8988T (cell line): ENCODE data around the gene ALLC.
"Not testable (repeated sequence)": the region's sequence is repeated elsewhere in the genome, so short reads cannot be mapped to it uniquely, and the experiment has no call there.

Source experiments
- DNase-seq: peaks from one replicate; pipeline ENCODE4 v3.0.0; 2011

Gene ALLC

DNA sequence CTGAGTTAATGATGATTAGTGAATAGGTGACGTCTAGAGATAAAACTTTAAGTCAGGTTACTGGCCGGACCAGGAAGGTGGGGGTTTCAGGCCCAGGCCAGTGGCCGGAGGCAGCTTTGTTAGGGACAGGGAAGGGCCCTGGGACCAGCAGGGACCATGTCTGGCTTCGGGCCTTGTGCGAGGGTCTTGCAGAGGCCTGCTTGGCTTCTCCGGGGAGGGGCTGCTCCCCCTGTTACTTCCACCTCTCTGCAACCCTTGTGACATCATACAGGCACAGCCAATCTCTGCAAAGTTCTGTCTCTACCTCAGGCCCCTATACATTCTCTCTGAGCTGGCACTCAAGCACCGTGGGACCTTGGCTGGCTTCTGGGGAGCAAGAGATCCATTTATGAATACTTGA is at the start of gene ALLC:
Gene ALLC (plus strand): TSS at position 320 of the 400 bp plus-strand sequence. CDS start 12,958 bp downstream, outside the sequence.
- DNase-seq = no peak

- DNase-seq = no peak
Measured at GRCh38 chr2:3608373-3609278, 49.4 kb upstream of the ALLC start.

DNA sequence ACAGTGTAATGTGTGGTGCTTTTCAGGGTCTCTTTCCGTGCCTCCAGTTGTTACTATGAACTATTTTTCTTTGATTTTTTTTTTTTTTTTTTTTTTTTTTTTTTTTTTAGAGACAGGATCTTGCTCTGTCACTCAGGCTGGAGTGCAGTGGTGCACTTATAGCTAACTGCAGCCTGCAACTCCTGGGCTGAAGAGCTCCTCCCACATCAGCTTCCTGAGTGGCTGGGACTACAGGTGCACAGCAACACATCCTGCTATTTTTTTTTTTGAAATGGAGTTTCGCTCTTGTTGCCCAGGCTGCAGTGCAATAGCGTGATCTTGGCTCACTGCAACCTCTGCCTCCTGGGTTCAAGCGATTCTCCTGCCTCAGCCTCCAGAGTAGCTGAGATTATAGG is 48.7 kb upstream of the ALLC start:
- not testable (repeated sequence) for DNase-seq

- DNase-seq = no peak
Measured at GRCh38 chr2:3610415-3610814, 47.6 kb upstream of the ALLC start.

GRCh38 chr2:3610881-3611505 is 47.0 kb upstream of the ALLC start:
- no peak for DNase-seq

DNA sequence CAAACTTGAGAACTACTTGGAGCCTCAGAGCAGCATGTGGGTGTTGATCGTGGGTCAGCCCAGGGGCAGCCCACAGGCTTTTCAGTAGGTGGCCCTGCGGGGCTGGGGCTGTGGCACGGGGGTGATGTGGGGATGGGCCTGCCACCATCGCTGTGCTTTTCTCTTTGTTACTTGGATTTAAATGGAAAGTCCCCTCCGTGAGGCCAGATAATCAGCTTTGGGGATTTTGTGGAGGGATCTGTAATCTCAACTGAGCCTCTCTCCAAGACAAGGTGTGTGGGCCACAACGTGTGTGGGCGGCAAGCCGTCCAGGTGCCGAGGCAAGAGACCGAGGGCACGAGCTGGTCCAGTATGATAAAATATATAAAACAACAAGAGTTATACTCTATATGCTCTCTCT is 46.4 kb upstream of the ALLC start:
- DNase-seq = no peak

DNA sequence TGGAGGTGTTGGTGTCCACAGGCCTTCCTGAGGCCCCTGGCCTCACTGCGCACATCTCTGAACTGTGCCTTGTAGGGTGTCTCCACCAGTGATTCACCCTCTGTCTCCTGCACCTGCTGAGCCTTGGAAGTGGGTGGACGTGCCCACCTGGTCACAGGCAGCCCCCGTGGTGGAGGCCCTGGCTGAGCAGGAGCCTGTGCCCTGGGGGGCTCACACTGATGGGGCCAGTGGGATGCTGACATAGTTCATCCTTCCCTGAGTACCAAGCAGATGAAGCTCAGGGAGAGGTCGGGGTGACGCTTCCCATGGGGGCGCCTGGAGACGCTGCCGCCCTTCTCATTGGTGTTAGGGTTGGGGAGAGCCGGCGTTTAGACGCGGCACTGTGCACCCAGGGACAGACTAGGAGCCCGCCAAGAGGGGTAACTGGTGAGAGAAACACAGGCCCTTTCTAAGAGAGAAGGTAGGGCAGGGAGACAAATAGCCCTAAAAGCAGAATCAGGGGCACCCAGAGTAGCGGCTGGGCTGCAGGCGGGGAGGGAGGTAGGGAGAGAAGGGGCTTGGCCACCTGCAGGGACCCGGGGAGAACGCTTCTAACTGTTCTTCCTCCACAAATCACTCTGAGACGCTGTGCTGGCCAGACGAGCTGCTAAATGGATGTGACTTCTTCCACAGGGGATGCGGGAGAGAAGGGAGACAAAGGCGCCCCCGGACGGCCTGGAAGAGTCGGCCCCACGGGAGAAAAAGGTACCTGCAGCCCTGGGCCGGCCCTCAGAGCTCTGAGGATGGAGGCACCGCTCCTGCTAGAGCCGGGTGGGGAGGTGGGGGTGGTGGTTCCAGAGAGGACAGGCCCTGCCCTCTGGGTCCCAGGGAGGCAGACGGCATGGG is 45.1 kb upstream of the ALLC start:
- DNase-seq = no peak

- DNase-seq = no peak
Measured at GRCh38 chr2:3613524-3613905, 44.5 kb upstream of the ALLC start.

DNA sequence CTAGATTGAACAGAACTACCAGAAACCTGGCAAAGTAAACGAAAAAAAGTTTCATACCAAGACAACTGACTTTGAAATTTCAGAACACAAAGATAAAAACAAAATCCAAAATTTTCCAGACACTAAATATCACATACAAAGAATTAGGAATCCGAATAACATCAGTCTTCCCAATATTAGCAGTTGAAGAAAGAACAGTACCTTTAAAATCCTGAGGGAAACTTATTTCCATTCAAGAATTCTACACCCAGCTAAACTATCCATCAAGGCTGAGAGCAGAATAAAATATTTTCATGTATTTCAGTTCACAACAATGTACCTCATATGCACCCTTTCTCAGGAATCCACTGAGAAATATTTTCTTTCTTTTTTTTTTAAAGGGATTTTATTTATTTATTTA is 43.3 kb upstream of the ALLC start:
- DNase-seq = not testable (repeated sequence)

- DNase-seq = not testable (repeated sequence)
Measured at GRCh38 chr2:3615541-3616200, 42.3 kb upstream of the ALLC start.

DNA sequence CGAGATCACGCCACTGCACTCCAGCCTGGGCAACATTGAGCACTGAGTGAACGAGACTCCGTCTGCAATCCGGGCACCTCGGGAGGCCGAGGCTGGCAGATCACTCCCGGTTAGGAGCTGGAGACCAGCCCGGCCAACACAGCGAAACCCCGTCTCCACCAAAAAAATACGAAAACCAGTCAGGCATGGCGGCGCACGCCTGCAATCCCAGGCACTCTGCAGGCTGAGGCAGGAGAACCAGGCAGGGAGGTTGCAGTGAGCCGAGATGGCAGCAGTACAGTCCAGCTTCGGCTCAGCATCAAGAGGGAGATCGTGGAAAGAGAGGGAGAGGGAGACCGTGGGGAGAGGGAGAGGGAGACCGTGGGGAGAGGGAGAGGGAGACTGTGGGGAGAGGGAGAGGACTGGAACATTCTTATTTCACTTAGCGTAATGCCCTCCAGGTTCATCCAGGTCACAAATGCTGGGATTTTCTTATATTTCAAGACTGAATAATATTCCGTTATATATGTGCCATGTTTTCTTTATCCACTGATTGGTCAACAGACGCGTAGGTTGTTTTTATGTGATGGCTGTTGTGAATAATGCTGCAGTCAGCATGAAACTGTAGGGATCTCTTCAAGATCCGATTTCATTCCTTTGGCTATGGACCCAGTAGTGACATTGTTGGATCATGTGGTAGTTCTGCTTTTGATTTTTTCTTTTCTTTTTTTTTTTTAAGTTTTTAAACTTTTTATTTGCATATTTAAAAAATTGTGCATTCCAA is 41.4 kb upstream of the ALLC start:
- DNase-seq = not testable (repeated sequence)

DNA sequence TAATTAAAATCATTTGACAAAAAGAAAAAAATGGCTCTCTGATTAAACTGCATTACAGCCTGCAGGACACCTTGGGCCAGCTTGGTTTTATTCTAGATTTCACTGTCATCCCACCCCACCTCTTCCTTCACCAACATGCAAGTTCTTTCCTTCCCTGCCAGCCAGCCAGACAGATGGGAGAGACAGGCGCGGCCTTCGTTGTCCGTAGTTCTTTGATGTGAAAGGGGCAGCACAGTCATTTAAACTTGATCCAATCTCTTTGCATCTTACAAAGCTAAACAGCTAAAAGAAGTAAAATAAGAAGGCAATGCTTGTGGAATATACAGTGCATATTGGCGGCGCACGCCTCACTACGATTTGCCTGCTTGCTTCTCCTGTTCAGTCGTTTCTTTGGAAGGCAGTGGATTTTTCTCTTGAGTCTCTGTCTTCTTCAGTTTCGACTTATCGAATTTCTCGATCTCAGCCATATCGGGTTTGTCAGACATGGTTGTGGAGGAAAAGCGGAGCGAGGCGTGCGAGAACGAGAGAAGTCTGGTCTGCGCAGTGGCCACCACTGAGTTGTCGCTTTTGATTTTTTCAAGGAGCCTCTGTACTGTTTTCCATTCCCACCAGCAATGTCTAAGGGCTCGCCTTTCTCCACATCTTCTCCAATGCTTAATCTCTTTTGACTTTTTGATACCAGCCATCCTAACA is 40.7 kb upstream of the ALLC start:
- no peak for DNase-seq

DNA sequence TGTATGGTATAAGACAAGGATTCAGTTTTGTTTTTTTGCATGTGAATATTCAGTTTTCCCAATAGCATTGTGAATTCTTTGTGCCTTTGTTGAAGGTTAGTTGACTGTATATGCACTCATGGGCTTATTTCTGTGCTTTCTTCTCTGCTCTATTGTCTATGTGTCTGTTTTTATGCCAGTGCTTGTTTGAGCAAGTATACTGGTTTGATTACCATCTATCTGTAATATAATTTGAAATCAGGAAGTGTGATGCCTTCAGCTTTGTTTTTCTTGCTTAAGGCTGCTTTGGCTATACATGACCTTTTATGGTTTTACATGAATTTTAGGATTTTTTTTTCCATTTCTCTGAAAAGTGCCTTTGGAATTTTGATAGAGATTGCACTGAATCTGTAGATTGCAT is 39.6 kb upstream of the ALLC start:
- DNase-seq = no peak

GRCh38 chr2:3619033-3619432 is 39.0 kb upstream of the ALLC start:
- DNase-seq = no peak

GRCh38 chr2:3619661-3620060 is 38.3 kb upstream of the ALLC start:
- not testable (repeated sequence) for DNase-seq

DNA sequence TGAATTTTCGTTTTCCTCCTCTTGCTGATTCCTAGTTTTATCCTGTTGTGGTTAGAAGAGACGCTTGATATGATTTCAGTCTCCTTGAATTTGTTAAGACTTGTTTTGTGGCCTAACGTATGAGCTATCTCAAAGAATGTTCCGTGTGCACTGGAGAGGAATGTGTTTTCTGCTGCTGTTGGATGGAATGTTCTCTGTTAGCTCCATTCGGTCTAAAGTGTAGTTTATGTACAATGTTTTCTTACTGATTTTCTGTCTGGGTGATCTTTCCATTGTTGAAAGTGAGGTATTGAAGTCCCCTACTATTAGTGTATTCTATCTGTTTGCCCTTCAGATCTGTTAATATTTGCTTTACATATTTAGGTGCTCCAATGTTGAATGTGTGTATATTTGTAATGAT is 37.2 kb upstream of the ALLC start:
- DNase-seq = no peak

- DNase-seq = no peak
Measured at GRCh38 chr2:3622967-3623366, 35.0 kb upstream of the ALLC start.

GRCh38 chr2:3624059-3624794 is 33.8 kb upstream of the ALLC start:
- DNase-seq = no peak

- no peak for DNase-seq
Measured at GRCh38 chr2:3625186-3625585, 32.8 kb upstream of the ALLC start.

DNA sequence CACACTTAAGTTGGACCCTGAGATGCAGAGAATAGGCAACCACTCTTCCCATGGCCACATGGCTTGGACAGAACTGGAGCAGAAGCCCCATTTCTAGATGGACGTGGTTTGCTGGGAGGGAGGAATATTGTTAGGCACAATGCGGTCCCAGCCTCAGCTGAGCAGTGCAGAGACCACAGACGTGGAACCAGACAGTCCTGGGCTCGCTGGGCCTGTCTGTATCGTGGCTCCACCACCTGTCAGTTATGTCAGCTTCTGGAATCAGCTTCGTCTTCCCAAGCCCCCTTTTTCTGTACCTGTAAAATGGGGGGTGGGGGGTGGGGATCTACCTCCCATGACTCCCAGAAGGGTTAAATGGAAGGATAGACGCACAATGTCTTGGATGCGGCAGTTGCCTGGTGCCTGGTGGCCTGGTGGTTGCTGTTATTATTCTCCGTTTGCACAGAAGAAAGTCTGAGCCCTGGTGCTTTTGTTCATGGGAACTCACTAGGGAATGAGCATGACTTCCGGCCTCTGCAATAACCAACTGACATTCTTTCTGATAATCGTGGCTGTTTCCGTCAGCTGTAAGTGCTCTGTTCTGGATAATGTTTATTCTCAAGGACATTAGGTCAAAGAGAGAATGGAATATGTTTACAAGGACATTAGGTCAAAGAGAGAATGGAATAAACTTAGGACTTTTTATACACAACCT is 31.7 kb upstream of the ALLC start:
- no peak for DNase-seq
